NCI-H2107 treated with DMSO at 0.1 percent for 48 hours (cell line): ENCODE results near the gene LSM6.

Experiments
- DNase-seq: peaks from one replicate; lab custom pipeline; 2025; ENCODE audit not compliant: unreplicated experiment; lab: John Stamatoyannopoulos, UW

The LSM6 gene

DNA sequence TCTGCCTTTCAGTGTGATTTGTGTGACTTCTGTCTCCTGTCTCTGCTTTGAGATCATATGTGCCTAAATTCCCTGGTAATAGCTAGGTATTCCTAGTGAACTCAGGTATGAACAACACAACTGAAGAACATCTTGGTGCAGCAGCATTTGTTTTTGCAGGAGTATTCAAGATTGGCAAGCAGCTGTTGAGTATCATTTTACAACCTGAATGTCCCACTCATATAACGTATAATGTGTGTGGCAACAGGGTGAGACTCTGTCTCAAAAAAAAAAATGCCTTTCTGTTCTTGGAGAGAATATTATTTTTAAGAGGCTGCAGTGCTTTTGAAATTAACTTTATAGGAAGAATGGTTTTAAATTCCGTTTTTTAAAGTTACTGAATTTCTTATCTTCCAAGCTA, 7.7 kb downstream of the LSM6 start:
- DNase-seq: no peak

DNA sequence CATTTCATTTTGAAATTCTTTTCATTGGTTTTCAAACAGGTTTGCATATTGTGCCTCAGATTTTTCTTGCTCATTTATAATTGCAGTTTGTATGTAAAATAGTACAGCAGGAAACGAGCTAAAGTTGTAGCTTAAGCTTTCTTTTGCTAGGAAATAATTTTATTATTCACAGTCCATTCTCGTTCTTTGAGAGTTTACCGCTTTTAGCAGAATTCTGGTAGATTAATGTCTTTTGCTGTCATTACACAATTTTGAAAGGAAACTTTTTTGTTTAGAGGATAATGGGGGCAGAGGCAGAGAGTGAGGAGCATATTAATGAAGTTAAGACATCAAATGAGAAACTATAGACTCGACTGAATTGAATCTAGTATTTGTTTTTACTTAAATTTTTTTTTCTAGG, 10.5 kb downstream of the LSM6 start:
- no peak for DNase-seq

DNA sequence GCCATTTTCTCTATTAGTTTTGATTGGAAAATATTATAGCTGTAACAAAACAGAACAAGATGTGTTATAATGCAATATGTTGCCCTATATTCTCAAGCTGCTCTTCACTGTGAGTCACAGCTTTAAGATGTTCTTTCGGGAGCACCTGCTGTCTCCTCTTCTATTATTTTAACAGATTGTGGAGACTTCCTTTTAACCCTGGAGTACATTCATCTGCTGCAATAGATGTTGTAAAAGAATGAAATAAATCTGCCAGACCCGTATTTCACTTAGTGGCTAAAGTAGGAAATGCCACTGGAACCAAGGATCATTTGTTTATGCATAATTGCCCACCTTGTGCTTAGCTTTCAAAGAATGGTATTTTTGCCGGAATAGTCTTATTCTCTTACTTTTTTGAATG, 11.1 kb downstream of the LSM6 start:
- no peak for DNase-seq

DNA sequence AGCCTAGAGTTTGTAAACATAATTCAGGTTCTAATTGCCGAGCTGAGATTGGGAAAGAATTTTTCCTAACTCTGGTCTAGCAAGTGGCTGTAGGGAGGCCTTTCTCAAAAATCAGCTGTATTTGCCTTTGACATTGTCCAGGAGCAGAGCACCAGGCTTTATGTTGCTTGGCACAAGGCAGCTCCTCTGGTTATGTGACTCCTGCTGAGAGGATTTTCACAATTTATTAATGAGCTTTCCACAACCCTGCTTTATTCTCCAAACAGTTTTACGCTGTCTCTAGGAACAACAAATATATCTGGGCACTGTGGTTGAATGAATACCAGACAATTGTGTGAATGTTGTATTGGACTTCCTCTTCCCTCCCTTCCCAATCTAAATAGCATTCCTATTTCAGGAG, 14.9 kb downstream of the LSM6 start:
- no peak for DNase-seq

DNA sequence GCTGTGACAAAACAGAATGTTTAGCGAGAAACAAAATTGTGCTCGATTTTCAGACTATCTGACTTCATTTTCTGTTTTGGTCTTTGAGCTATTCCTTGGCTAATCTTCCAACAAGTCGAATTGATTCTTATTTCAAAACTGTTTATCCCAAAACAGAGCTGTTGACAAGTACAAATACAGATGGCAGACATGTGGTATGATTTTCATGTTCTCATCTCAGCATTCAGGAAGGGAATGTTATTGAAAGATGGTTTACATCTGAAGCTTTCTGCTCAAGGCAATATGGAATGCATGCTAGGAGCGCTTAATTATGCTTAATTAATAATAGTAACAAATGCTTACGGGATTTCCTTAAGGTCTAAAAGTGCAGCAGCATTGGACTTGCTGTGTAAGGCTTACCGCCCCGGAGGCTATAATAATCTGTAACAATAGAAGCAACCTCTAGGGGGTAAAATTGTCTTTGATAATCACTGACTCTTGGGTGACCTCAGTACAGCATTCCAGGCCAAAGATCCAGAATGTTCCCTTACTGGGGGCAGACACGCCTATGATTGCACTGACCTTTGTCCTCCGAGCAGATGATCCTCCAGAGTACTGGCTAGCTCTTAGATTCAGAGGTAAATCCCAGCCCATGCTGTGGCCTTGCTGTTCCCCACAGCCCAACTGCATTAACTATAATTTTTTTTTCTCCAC, 16.4 kb downstream of the LSM6 start:
- DNase-seq: no peak

DNA sequence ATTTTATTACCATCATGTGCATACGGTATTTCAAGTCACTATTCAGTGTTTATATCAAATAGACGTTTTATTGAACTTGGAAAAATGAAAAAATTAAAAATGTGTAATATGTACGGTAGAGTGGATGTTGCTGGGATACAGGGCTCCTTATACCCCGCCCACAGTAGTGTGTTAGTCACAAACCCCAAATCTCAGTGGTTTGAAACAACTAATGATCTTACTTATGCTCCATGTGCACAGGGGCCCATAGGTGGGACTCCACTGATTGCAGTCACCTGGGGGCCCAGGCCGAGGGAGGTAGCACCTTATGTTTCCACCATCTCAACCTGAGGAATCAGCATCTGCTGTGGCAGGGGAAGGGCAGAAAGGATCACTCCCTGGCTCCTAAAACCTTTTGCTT, 18.1 kb downstream of the LSM6 start:
- DNase-seq: no peak

DNA sequence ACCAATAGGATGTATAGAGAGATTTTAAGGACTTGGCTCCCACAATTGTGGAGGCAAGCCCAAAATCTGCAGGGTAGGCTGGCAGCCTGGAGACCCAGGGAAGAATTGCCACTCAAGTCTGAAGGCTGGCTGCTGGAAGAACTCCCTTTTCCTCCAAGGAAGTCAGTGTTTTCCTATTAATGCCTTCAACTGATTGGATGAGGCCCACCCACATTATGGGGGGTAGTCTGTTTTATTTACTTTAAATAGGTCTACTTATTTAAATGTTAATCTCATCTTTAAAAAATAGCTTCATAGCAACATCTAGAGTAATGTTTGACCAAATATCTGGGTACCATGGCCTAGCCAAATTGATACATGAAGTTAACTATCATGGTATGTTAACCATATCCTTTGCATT, 18.7 kb downstream of the LSM6 start:
- DNase-seq: no peak

DNA sequence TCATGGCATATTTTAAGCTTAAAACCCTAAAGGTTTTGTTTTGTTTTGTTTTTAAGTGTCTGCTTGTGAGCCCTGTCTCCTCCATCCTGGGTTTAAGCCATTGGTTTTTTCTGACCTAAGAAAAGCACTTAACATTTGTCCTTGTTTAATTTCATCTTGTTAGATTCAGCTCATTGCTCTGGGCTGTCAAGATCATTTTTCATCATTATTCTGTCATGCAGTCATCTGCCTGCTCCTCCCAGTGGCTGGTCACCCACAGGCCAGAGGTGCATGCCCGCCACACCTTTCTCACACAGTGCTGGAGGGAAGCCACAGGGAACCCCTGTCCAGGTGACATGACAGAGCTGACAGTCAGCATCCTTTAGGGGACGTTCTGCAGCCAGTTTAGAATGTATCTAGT, 27.1 kb downstream of the LSM6 start:
- no peak for DNase-seq

DNA sequence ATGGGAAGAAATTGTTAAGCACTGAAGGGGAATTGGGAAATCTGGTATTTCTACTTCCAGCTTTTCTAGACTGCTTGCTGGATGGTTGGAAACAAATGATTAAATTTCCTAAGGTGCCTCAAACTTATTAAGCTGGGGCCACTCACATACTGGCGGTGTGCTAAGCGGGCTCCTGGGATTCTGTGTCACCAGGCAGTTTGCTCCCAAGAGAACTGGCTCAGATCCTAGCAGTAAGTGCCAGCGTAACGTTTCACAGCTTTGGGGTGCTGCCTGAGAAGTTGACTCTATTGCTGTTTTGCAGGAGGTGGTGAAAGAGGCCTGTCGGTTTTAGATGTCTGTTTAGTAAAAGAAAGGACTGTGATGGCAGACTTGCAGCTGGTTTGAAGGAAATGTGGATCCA, 31.9 kb downstream of the LSM6 start:
- no peak for DNase-seq

DNA sequence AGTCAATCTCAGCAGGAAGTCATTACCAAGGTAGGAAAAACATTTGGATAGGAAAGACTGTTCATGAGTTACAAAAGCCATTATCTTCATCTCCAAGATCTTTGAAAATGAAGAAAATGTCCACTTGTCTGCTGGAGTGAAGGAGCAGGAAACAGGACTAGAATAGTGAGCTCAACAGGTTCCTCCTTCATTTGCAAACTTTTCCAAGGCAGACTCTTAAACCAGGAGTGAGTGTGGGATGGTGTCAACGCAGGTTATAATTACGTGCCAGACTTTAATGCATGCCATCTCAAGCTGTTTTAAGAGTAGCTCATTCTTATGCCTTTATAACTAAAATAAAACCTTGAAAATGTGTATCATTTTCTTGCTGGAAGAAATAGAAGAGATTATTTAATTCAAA, 35.4 kb downstream of the LSM6 start:
- DNase-seq: no peak

DNA sequence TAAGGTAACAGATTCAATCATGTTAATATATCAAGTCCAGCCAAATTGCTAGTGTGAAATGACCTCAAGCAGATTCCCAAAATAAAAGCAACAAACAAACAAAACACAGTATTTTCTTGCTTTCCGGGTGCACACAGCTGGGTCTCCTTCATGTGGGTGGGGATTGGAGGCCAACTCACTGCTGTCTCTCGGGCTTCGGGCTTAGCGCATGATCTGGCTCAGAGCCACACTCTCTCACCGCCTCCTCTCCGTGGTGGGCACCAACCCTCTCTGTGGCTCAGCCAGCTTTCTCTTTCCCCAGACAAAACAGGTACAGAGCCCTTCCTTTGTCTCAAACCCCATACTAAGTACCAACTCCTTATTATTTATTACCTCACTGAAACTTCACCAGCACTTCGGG, 35.9 kb downstream of the LSM6 start:
- DNase-seq: no peak

DNA sequence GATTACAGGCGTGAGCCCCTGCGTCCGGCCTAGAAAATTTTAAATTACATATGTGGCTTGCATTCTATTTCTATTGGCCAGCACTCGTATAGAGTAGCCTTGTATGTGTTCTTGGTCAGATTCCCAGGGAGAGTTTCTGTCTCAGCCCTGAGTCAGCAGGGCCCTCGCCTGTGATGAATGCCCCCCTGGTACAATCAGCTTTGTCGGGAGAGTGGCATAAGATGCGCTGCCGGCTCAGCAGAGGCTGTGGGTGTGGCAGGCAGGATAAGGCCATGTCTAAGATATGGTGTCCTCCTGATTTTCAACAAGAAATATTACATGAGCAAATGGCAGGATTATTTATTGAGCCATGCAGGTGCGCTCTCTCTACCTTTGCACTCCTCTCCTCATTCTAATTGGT, 37.3 kb downstream of the LSM6 start:
- no peak for DNase-seq

DNA sequence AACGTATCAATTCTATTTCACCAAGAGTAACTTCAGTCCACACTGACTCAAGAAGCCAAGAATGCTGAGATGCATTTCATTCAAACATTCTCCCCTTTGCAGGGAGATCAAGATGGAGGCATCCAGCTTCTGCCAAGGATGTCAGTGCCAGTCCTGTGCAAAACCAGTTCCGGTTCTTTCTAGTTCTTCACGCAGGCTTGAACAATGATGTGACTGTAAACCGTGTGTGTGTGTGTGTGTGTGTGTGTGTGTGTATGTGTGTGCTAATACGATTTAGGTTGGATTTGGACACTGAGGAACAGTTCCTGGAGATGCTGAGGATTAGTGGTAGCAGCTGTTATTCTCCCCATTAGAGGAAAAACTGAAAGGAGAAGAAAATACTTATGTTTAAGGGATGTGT, 38.7 kb downstream of the LSM6 start, which contains the start of gene REELD1:
Gene REELD1, plus strand, starts transcription at position 301 of the 400 bp plus-strand sequence. CDS start 2,415 bp downstream, outside the sequence.
- no peak for DNase-seq

DNA sequence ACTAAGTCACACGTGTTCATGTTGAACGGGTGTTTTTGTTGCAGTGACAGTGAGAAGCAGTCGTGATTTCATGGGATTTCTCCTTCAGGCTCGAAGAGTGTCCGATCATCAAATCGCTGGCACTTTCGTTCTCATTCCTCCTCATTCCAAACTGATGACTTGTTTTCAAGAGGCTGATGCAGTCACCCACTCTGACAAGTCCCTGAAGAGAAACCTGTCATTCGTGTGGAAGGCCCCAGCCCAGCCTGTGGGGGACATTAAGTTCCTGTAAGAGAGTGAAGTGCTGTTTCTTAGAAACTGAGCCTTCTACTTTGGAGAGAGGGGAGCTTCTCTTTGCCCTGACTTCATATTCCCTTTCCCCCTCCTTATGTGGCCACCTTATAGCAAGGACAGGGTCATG, 46.8 kb downstream of the LSM6 start:
- no peak for DNase-seq

DNA sequence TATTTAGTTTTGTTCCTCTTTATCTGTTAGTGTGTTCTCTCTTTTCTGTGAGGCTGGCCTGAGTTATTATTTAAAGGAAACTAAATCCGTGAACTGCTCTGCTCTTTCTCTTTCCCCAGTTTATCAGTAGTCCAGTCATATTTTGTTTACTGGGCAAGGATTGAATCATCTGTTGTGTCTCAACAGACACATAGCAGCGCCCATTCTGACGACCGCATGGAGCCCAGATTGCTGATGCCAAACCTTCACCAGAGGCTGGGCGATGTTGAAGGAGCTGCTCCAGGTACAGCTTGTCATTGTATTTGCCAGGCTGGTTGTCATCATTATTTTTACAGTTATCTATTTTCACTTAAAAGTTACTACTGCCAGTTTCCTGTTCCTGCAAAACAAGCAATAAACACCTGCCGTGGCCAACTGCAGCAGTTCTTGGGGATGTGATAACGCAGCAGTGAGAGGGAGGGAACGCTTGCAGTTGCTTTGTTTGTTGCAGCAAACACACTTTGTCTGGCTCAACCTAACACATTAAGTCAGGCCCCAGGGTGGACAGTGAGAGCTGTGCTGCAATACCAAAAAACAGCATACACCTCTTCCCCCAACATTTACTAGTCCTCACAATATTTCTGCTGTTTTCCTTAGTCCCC, 48.9 kb downstream of the LSM6 start:
- no peak for DNase-seq

DNA sequence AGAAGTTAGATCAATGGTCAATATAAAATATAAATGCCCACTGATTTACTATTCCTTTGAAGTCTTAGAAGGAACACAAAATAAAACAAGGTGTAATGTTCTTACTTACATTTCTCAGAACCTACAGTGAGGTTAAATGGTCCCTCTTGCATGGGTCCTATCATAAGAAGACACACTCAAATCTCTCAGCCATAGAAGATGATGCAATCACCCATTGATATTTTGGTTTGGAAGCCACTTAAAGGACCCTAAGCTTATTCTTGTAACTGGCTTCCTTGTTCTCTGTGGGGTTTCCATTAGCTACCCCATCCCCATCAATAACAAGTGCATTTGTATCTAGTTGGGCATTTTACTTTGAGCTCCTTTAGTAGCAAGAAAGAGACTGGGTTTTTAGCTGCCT, 53.9 kb downstream of the LSM6 start:
- DNase-seq: no peak

DNA sequence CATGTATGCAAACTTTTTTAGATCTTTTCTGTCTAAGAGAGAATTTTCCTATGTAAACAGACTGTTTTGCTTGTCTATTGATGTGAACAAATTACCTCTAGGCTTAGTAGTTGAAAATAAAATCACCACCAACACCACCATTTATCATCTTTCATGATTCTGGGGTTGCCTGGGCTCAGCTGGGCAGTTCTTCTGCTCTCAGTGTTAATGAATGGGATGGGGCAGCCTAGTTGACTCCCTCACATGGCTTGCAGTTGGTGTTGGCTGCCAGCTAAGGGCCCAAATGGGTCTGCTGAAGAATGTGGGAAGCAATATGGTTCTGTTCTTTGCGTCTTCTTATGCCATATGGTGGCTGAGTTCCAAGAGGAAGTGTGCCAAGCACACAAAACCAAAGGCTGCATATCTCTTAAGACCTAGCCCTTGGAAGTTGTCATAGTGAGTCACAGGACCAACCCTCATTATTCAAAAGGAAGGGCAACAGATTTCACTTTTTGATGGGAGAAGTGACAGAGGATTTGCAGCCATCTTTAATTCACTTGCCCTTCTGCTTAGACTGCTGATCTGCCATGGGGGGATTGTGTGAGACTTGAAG, 56.7 kb downstream of the LSM6 start:
- DNase-seq: no peak

DNA sequence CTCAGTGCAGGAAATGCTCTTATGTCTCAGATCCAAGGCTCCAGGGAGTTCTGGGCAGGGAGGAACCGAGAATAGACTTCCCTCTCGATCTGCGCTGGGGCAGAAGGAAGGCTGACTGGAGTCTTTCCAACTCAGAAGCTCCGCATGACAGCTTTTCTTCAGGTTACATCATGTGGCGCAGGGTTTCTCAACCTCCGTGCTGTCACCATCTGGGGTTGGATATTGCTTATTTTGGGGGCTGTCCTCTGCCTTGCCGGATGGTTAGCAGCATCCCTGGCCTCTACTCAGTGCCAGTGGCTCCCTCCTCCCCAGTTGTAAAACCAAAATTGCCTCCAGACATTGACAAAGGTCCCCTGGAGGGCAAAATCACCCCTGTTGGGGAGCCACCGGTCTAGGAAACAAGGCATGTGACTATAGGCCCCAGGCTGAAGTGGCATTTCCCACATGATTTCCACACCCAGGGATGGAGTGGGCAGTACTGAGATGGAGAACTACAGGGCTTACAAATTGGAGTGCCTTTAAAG, 60.2 kb downstream of the LSM6 start:
- DNase-seq: no peak

DNA sequence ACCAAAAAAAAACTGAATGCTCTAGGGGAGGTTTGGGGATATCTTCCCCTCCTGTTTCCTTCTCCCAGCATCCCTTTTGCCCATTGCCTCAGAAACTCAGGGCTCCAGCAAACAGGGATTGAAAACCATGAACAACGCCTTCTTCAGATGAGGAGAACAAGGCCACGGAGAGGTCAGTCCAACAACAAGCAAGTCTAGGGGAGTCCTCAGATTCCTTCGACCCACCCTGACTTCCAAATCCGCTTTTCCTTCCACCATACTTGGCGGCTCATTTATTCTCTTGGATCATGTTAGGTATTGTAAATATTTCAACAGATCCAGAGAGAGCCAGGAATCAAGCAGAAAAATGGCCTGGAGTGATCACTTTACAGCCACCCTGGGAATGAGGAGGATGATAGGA, 60.7 kb downstream of the LSM6 start:
- no peak for DNase-seq

DNA sequence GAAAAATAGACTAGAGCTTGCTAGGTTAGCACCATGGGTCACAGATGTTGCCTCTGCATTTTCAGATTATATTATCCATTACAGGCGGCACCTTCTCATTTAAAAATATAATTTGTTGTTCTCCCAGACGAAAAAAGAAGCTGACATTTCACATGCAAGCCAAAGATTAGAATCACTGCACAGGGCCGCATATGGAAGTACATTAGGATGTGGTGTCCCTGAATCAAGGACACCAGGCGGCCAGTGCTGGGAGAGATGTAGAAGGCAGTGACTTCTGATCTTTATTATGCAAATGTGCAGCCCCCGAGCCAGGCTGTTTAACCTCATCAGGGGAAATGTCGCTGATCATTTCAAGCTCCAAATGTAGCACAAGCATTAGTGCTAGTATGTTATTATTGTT, 61.6 kb downstream of the LSM6 start:
- no peak for DNase-seq

DNA sequence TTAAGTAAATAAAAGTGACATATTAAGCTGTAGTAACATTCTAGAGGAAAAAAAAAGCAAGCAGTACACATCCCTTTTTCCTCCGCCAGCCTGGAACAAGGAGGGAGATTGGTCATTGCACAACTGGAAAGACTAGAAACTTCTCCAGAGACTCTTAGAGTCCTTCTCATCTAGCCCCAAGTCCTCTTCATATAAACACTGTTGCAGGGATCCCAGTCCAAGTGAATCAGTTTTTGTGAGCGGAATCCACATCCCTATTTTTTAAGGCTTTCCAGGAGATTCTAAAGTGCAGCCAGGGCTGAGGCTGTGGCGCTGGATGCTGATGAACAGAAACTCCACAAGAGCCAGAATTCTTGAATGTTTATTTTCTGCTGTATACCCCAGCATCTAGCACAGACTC, 62.6 kb downstream of the LSM6 start:
- DNase-seq: no peak
